Measurements from ENCODE around the gene ZDHHC7.
"Not testable (repeated sequence)": the region's sequence is repeated elsewhere in the genome, so short reads cannot be mapped to it uniquely, and the experiment has no call there.

ZDHHC7 gene

DNA sequence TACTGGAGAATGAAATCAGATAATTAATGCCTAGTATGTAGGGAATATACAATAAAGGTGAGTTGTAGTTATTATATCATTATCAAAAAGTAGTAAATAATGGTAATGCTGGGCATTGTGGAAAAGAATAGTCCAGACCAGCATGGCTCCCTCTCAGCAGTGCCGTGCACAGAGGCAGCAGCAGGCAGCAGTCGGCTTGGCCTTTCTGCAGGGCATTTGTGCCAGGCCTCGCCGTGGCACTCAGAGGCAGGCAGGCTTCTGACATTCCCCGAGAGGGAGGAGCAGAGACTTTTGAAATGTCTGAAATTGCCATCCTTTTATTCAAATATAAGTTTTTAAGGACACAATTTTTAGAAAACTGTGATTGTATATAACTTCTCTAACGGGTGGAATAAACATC lies 31.3 kb upstream of the ZDHHC7 start:
- no peak for DNase-seq (ENCODE audit: low spot score)

DNA sequence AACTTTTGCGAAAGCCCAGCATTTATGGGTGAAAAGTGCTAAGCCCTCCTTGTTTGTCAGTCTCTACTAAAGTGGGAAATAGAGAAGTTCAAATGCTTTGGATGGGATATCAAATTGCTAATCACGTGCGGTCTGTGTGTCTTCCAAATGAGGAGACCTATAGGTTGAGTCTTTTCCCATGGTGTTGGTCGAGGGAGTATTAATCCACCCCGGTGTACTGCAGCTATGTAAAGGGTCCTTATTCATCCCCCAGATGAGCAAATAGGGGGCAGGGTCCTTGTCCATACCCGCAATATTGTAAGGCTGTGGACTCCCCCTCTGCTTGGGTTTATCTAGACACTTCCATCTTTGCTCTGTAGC lies 30.8 kb upstream of the ZDHHC7 start:
- DNase-seq (ENCODE audit: low spot score) = no peak

DNA sequence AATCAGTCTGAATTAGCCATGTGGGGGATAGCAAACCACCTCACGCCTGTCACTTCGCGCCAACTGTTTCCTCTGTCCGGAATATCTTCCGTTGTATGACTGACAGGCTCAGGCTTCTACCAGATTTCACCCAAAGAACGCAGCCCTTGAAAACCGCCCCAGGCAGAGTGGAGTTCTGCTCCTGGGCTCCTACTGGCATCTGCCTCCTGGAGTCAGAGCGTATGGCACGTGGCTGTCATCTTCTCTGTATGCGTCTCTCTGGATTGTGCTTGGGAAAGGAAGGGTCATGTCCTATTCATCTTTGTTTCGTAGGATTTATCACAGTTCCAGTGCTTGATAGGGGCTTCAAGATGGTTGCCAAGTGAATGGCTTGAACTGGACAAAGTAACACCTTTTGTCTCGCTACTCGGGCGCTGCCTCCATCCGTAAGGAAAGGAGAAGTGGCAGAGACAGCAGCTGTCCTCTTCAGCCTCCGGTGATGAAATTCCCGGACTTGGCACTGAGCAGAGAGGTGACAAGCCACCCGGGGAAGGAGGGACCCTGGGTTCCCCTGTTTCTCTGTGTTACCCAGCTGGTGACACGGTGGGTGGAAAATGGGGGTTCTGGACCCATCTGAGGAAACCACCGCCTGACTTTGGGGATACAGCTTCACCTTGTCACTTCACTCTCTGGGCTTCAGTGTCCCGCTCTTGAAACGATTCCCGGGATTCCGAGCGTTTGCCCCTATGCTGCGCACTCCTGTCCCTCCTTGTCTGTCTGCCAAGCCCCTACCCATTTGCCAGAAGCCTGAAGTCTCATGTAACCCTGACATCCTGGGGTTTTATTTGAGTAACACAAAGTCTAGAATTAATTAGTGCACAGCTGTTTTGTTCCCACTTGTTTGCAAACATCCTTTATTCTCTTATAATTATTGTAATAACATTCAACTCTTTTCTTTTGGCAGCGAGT lies 30.2 kb upstream of the ZDHHC7 start:
- DNase-seq (ENCODE audit: low spot score) = no peak

DNA sequence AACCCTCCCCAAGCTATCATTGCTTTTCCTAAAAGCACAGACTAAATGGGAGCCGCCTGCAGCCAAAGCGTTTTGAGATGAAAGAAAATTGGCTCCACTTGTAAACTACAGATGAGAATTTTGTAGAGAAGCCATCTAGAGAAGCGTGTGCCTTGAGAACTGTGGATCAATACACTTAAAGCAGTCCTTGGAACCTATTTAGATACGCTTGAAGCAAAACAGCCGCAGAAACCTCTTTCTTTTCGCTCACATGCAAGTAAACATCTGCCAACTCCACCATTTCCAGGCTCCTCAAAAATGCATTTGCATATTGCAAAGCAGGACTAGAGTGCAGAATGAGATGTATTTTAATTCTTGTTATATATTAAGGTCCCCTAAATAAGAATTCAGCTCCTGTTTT lies 29.4 kb upstream of the ZDHHC7 start:
- DNase-seq (ENCODE audit: low spot score) = no peak

DNA sequence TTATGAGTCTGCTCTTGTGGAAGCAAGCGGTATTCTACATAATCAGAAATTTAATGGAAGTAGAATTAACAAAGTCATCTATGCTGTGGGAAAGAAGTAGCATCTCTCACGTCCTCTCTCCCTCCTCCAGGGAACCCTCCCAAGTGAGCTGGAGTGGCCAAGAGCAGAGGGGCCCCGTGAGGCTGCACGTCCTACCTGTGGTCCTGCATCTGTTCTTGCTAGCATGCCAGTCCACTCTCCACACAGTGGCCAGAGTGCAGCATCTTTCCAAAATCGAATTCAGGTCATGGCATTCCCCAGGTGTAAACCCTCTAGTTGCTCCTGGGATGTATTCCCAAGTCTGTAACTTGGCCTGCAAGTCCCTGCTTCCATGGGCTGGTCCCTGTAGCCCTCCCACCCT lies 26.4 kb upstream of the ZDHHC7 start:
- DNase-seq (ENCODE audit: low spot score) = no peak

DNA sequence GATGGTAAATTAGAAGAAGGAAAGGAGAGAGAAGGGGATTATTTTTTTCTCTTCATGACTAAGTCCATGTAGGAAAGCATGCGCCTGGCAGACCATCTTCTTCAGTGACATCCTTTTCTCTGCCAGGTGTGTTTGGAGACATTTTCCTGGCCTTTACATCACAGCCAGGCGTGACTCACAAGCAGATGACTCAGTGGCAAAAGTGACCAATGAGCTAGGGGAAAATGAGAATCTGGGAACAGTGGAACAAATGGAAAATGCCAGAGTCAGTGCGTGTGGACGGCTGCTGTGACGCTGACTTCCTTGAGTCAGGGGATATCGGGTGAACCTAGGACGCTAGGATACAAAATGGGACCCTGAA lies 25.7 kb upstream of the ZDHHC7 start:
- DNase-seq (ENCODE audit: low spot score) = peak; percentile 39

DNA sequence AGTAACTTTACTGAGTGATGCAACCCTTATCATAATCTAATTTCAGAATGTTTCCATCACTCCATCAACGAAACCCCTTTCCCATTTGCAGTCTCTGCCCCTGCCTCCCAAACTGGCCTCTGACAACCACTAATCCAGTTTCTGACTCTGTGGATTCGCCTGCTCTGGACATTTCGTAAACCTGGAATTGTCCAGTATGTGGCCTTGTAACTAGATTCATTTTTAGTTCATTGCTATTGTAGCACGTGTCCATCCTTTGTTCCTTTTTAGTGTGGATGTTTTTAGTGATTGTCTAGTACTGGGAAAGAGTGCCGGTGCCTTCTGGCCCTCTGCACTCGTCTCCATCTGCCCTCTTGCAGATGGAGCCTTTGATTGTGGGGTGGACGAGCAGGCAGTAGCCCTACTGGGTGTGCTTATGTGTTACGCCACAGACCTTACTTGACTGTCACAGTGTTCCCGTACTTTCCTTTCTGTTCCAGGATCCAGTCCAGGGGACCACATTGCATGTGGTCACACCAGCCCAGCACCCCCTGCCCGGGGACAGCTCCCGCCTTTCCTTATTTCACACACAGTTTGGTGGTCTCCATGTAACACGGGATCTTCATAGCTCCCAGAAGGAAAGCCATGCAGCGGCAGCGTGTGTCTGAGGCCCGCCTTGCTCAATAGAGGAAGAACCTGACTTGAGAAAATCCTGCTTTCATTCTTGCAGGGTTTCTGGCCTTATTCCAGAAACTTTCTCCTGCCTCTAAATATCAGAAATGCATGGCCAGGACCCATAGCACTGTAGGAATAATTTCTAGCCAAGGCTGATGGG lies 25.1 kb upstream of the ZDHHC7 start:
- no peak for DNase-seq (ENCODE audit: low spot score)

DNA sequence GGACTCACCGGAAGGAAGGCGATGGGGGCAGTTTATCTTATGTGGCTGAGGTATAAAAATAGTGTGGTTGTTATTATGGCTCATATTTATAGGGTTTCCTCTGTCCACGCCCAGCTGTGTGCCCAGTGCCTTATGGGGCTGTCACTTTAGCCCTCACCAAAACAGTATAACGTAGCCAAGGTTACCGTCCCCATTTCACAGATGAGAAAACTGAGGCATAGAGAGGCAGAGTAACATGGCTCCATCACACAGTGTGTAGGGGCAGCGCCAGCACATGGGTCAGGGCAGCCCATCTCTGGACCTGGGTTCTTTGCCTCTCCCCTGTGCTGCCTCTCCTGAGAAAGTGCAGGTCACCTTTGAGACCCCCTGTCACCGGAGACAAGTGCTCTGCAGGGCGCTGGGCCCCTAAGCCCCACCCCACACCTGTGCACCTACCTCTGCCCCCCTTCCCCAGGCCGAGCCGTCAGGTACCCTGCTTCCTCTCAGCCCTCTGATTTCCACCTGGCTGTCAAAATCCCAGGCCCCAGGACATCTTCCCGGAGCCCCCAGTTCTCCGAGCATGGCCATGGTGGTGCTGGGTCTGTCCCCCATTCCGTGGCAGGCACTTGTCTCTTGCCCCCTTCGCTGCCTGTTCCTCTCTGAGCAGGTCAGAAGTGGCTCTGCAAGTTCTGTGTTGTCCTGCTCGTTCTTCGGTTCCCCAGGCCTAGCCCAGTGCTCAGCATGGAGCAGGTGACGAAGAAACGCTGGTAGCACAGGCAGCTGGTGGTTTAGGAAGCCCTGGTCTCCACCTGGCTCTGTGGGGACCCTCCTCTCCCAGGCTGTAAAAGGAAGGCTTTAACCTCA lies 23.5 kb upstream of the ZDHHC7 start:
- no peak for DNase-seq (ENCODE audit: low spot score)

DNA sequence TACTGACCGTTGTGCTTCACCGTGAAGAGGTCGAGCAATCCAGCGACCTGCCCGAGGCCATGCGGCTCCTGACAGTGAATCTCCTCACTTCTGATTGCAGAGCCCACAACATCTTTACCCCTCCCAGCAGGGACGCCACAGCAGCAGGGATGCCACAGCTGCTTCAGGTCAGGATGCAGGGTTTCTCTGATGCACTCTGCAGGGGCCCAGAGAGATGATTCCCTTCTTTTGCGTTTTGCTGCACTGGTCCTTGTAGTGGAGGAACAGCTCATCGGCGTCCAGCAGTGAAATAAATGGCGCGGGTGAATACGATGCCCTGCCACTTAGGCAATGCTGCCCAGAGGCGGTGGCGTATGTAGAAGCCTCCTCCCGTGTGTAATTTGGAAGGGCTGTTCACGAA lies 21.8 kb upstream of the ZDHHC7 start:
- DNase-seq (ENCODE audit: low spot score) = no peak

DNA sequence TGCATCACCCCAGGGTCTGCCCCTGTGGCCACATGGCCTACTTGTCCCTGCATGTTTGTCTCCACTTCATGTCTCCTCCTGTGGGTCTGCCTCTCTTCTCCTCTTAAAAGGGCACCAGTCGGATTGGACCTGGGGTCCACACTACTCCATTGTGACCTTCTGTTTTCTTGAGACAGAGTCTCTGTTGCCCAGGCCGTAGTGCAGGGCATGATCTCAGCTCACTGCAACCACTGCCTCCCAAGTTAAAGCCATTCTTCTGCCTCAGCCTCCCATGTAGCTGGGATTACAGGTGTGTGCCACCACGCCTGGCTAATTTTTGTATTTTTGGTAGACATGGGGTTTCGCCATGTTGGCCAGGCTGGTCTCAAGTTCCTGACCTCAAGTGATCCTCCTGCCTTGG lies 20.9 kb upstream of the ZDHHC7 start:
- not testable (repeated sequence) for DNase-seq (ENCODE audit: low spot score)

DNA sequence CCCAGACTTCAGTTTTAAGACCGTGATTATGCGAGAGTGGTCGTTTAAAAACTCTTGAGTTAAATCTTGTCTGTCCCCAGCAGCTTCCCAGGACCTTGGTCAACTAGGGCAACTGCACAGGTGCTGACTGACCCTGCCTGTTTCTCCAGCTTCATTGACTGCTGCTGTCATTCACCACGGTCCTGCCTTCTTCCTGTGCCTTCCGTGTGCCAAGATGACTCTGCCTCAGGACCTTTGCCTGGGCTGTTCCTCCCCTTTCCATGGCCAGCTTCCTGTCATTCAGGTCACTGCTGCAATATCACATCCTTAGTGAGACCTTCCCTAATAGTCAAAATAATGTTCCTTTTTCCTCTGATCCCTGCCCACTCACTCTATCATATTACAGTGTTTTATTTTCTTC lies 20.1 kb upstream of the ZDHHC7 start:
- DNase-seq (ENCODE audit: low spot score) = no peak

DNA sequence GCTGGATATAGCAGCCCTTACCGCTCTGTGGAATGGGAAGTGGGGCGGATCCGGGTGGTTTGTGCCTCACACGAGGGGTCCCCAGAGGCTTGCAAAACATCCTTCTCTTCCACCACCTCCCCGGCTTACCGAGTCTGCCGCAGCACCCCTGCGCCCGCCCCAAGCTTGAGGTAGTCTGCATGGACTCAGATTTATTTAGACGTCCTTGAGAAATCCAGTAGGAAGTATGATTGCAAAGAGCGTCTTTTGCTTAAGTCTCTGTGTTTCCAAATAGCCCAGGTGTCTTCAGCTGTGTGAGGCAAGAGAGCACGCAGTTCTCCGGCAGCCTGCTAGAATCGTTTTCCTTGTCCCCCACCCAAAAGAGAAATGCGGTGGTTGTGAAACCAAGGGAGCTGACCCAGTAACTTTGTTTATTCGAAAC lies 18.7 kb upstream of the ZDHHC7 start:
- DNase-seq (ENCODE audit: low spot score) = no peak

DNA sequence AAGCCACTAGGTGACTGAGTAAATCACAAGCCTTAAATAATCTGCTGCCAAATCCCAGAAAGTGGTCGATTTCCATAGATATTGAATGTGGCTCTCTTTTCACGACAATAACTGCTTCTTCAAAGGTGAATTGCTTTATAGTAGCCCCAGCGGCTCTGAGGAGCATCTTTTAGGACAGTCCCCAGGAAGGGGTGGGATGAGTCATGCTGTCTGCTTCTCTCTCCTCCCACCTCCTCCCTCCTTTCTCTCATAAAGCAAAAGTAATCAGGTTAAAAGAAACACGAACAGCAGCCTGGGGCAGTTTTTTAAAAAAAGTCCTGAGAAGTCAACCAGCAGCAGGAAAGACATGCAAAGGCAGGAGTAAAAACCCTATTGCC lies 18.1 kb upstream of the ZDHHC7 start:
- peak; percentile 46 for DNase-seq (ENCODE audit: low spot score)

DNA sequence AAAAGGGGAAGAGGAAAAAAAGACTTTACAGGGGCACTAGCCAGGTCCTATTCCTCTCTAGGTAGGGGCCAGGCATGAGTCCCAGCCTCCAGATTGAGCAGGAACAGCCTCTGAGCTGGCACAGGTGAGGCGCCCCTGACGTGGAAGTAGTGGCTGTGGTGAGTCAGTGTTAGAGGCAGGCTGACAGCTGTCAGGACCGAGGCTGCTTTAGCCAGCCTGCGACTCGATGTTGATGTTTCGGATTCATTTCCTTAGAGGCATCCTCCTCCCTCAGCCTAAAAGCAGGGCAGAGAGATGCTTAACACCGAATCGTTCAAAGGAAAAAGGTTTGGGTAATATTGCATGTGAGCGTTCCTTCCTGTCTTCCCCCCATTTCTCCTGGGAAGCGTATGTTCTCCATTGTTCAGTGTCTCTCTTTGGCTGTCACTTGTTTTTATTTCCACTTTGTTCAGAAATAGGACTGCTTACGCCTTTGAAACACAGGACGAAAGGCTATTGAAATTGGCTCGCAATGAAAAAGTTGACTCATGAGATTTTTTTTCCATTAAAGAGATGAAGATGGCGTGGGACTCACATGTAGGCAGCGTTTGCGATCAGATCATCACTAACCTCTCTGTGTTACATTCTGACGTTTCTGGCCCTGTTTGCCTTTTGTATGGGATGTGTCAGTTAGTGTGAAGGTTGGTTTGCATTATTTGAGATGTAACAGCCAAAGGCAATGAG lies 17.5 kb upstream of the ZDHHC7 start:
- DNase-seq (ENCODE audit: low spot score) = peak; percentile 57

DNA sequence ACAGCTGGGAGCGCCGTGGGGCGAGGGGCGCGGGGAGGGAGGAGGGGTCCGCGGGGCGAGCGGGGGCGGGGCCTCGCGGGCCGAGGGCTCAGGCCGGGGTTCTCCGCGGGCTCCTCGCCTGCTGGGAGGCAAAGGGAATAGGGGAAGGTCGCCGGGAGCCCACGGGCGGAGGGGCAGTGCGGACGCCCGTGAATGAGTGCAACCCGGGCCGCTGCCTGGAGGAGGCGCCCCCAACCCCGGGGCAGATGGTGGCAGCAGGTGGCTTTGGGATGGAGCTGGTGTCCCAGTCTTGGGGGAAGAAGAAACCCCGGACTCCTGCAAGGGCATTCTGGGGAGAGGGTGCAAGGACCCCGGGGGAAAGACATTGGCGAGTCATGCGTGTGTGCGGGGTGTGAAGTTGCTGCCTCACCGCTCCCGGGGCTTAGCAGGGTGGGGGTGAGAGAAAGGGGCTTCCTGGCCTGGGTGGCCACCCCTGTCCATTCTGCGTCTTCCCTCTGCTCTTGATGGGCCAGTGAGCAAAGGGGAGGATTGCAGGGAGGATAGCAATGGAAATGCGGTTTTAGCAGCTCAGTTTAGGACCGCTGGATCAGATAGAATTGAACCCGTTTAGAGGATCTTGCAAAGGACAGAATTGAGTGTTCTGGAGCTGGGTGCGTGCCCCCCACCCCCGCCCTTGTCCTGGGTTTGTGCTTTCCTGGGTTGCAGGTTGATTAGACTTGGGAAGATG lies 16.8 kb upstream of the ZDHHC7 start:
- DNase-seq (ENCODE audit: low spot score) = no peak

DNA sequence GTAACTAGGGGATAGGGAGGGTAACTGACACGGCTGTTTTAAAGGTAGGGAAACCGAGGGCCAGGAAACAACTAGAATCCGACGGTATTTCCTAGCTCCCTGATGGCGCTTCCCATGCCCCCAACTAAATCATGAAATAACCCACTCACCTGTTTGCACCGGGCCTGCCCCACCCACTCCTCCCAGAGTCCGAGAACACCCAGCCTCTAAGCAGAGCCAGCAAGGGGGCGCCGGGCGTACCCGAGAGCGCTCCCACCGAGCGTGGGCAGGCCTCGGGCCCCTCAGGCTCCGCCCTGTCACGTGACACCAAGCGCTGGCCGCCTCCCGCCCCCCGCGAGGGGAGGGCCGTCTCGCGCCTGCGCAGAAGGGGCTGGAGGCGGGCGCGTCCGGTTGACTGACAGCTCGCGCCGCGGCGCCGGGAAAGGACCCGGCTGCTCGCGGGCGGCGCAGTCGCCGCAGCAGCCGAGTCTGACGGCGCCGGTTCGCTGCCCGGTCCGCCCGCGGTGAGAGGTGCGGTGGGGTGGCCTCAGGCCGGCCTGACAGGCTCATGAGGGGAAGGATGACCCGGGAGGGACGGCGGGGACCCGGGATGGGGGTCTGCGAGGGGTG lies 16.1 kb upstream of the ZDHHC7 start, which contains the start of gene KIAA0513:
Gene KIAA0513, plus strand, starts transcription at position 447 of the 609 bp plus-strand sequence. CDS start 39,277 bp downstream, outside the sequence.
- DNase-seq (ENCODE audit: low spot score) = peak; percentile 83

DNA sequence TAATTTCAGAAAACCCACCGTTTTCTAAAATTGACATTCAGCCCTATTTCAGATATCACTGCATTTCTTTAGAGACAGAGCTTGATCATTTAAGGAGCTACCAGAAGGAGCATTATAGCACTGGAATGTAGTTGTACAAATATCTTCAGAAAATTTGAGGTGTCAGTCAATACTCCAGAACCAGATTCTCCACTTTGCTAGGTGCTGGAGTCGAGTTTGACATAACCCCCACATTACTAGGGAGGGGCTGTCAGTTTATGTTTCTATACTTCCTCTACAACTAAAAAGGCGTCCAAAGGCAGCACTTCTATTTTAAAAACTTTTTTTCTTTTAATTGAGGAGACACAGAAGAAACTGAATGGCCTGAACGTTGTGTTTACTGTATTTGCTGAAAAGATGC lies 15.4 kb upstream of the ZDHHC7 start:
- DNase-seq (ENCODE audit: low spot score) = no peak

DNA sequence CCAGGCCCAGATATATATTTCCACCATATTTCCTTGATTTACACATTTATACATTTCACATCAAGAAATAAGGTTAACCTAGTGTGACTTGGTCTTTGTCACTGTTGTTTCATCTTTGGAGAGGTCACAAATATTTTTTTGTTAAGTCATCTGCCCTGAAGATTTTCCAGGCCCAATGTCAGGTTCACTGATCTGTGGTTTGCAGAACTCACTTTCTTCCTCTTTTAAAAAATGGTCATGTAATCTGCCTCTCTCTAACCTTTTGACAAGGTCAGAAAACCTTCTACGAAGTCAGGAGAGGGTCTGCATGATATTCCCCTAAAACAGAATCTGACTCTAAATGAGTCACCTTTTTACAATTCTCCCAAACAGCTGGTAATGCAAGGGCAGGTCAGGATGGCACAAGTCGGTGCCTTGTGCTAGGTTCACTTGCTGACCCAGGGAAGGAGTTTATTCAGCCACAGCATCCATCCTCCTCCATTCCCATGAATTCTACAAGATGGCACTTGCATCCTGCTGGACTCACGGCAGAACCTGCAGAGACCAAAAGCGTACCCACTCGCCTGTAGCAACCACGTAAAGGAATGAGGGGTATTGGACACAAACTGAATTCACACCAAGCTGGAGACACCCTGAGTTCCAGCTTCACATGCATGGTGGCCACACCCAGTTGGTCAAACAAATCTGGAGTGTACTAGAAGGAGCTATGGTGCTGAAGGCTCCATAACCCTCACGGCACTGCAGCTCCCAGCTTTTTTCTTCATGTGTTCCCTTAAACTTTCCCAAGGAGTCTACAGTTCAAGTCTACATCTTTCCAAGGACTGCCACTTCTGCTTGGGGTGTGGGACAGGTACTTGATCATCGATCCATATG lies 14.7 kb upstream of the ZDHHC7 start:
- no peak for DNase-seq (ENCODE audit: low spot score)

DNA sequence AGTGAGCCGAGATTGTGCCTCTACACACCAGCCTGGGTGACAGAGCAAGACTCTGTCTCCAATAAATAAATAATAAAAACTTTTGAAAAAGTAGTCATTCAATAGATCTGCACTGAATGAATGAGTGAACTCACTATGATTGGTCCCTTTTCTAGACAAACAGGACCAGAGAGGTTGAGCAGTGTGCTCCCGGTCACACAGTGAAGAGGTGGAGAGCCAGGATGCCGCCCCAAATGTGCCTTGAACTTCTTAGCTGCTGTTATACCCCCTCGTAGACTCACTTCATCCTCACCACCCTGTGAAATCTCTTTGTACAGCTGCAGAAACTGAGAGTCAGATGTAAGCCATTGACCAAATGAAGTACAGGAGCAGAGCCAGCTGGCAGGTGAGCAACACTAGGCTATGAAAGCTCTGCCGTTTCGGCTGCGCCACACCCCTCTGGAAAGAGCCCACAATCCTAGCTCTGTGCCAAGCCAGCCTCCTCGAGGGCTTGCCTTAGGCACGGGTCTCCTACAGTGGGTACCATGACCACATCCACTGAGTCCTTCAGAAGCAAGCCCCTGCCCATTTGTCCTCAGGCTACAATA lies 8.4 kb upstream of the ZDHHC7 start:
- DNase-seq (ENCODE audit: low spot score) = no peak
